PFSK-1 (cell line): ENCODE measurements around the gene DLGAP4.

Experiments
- FOXP2 ChIP-seq: optimal IDR thresholded peaks from 2 replicates; pipeline ENCODE3; 2011; ENCODE audit warnings: borderline replicate concordance, control low read depth, inconsistent platforms; ENCODE audit not compliant: insufficient read depth; ENCODE audit errors: extremely low read length, extremely low read depth
- POLR2AphosphoS5 ChIP-seq: IDR thresholded peaks from 2 replicates; pipeline ENCODE4 v1.6.1; 2012; ENCODE audit warnings: low read depth, mild to moderate bottlenecking, control low read depth, low read length, moderate library complexity
- REST ChIP-seq, 2 experiments: IDR thresholded peaks; 2 replicates each; pipeline versions ENCODE4 v1.6.1 to v1.8.0; 2011 to 2012; ENCODE audit warnings: low read depth in 2 of 2, low read length in 2 of 2, control low read depth in 1 of 2, inconsistent platforms in 1 of 2, mild to moderate bottlenecking in 1 of 2, moderate library complexity in 1 of 2; ENCODE audit not compliant: insufficient read depth in 1 of 2
- SIN3A ChIP-seq: IDR thresholded peaks from 2 replicates; pipeline ENCODE4 v1.6.1; 2012; ENCODE audit warnings: mild to moderate bottlenecking, low read length, moderate library complexity, borderline replicate concordance; ENCODE audit not compliant: insufficient read depth
- TAF1 ChIP-seq: IDR thresholded peaks from 2 replicates; pipeline ENCODE4 v1.6.1; 2012; ENCODE audit warnings: low read length, control low read depth, borderline replicate concordance; ENCODE audit not compliant: insufficient read depth

Gene DLGAP4

GRCh38 chr20:36485286-36485685 is 179.1 kb downstream of the DLGAP4 start:
- TF ChIP-seq REST (IDR thresholded peaks at IDR 0.05; ENCODE audit: insufficient read depth in 1 of 2, low read depth in 2 of 2, low read length in 2 of 2) = no peak

- TF ChIP-seq POLR2AphosphoS5 (no peak), SIN3A (no peak), FOXP2 (no peak), TAF1 (no peak), REST (IDR thresholded peaks at IDR 0.05; ENCODE audit: insufficient read depth in 1 of 2, low read depth in 2 of 2, low read length in 2 of 2) (no peak)
These were observed 180.9 kb downstream of the DLGAP4 start for GRCh38 chr20:36487069-36487468.

- no peak for TF ChIP-seq POLR2AphosphoS5
- no peak for TF ChIP-seq REST (IDR thresholded peaks at IDR 0.05; ENCODE audit: insufficient read depth in 1 of 2, low read depth in 2 of 2, low read length in 2 of 2)
- no peak for TF ChIP-seq FOXP2
- TF ChIP-seq TAF1 = no peak
- TF ChIP-seq SIN3A = no peak
These were observed 184.1 kb downstream of the DLGAP4 start for GRCh38 chr20:36490191-36490590.

GRCh38 chr20:36491901-36492617 is 185.9 kb downstream of the DLGAP4 start:
- TF ChIP-seq TAF1 (no peak), FOXP2 (no peak), REST (IDR thresholded peaks at IDR 0.05; ENCODE audit: insufficient read depth in 1 of 2, low read depth in 2 of 2, low read length in 2 of 2) (no peak), SIN3A (no peak), POLR2AphosphoS5 (no peak)

GRCh38 chr20:36493051-36493800 is 187.1 kb downstream of the DLGAP4 start:
- TF ChIP-seq REST (IDR thresholded peaks at IDR 0.05; ENCODE audit: insufficient read depth in 1 of 2, low read depth in 2 of 2, low read length in 2 of 2) (peak in 1 of 2 experiments; percentile 41; a peak in 1 of 4 replicates), TAF1 (no peak)
